Peyer's patch (tissue), 4 donors: ENCODE results near the gene DIO3.

Experiments
- CTCF ChIP-seq, 6 experiments: fragments of 450-650 bp in 4 of 6; fragments of 200-600 bp in 2 of 6; sonication (generic) in 1 of 6; IDR thresholded peaks; one replicate each; pipeline ENCODE4 v1.5.1; 2017 to 2019; ENCODE audit warnings: antibody characterized with exemption in 6 of 6, mild to moderate bottlenecking in 3 of 6, moderate library complexity in 1 of 6
- POLR2A ChIP-seq, 2 donors: fragments of 450-650 bp; IDR thresholded peaks; one replicate each; pipeline ENCODE4 v1.5.1; 2017; ENCODE audit warnings: antibody characterized with exemption in 2 of 2, mild to moderate bottlenecking in 2 of 2, moderate library complexity in 2 of 2

GRCh38 chr14:101602466-101602840 is 41.2 kb downstream of the DIO3 start:
- TF ChIP-seq CTCF (IDR thresholded peaks at IDR 0.05) (no peak), POLR2A (IDR thresholded peaks at IDR 0.05) (no peak)
